HCT116 (cell line): ENCODE data around the gene FAAP100.

Source experiments
- EZH2 ChIP-seq: fragments of 200-600 bp; sonication (generic); IDR thresholded peaks from 2 replicates; pipeline ENCODE4 v1.6.1; 2017; ENCODE audit warnings: antibody characterized with exemption, mixed run types
- POLR2A ChIP-seq: IDR thresholded peaks from 2 replicates; pipeline ENCODE4 v1.7.0; 2011; ENCODE audit warnings: borderline replicate concordance; ENCODE audit not compliant: insufficient read depth, insufficient read length; ENCODE audit errors: extremely low read depth
- TF ChIP-seq, protein P1 (sequence below), 3 experiments: fragments of 200-600 bp in 1 of 3; sonication (generic) in 1 of 3; IDR thresholded peaks in 2 of 3; conservative IDR thresholded peaks in 1 of 3; 2 replicates each; pipeline ENCODE4 v1.5.1; 2012 to 2017; ENCODE audit warnings: low read depth in 2 of 3, low read length in 2 of 3, antibody characterized with exemption in 1 of 3, borderline replicate concordance in 1 of 3, control low read depth in 1 of 3, mild to moderate bottlenecking in 1 of 3, mixed read lengths in 1 of 3, mixed run types in 1 of 3, moderate library complexity in 1 of 3; ENCODE audit not compliant: insufficient read depth in 1 of 3

DNA sequence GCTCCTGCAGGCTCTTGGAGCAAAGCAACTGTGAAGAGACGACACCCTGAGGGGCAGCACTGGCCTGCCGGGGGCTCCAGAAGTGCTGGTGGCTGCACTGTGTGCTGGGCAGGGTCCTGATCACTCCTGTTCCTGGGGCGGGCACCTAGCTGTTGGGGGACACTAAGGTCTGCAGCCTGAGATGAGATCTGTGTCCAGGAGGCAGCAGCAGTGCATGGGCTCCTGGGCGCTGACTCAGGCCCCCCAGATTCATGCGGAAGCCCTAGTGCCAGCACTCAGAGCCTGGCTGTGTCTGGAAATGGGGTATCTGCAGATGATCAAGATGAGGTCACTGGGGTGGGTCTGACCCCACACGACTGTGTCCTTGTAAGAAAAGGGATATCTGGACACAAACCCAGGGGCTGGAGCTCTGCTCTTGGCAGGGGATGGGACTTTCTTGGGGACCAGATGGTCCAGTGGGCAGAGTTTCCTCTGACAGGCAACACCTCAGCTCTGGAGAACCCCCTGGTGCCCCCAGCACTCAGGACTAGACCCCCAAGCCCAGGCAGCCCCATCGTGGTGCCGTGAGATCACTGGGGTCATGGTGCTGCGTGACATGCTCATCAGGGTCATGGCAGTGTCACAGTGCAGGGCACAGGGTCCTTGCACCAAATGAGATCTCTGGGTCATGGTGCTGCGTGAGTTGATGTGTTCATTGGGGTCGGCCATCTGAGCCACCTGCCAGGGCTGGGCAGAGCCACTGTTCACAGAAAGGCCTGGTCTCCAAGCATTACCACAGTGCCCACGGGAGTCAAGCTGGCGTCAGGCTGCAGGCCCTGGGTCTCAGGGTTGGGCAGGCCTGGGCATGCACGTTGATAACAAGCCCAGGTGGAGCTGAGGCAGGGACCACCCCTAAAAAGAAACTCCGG is 9.5 kb downstream of the FAAP100 start:
- TF ChIP-seq, protein P1, sequence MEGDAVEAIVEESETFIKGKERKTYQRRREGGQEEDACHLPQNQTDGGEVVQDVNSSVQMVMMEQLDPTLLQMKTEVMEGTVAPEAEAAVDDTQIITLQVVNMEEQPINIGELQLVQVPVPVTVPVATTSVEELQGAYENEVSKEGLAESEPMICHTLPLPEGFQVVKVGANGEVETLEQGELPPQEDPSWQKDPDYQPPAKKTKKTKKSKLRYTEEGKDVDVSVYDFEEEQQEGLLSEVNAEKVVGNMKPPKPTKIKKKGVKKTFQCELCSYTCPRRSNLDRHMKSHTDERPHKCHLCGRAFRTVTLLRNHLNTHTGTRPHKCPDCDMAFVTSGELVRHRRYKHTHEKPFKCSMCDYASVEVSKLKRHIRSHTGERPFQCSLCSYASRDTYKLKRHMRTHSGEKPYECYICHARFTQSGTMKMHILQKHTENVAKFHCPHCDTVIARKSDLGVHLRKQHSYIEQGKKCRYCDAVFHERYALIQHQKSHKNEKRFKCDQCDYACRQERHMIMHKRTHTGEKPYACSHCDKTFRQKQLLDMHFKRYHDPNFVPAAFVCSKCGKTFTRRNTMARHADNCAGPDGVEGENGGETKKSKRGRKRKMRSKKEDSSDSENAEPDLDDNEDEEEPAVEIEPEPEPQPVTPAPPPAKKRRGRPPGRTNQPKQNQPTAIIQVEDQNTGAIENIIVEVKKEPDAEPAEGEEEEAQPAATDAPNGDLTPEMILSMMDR (IDR thresholded peaks at IDR 0.05 in 2 of 3, conservative IDR thresholded peaks at IDR 0.05 in 1 of 3; ENCODE audit: borderline replicate concordance in 1 of 3, insufficient read depth in 1 of 3, low read depth in 2 of 3, low read length in 2 of 3): no peak
- TF ChIP-seq EZH2 (no peak), POLR2A (no peak)
